SKM-1 treated with dmso at 0.1 percent for 144 hours (cell line): ENCODE results near the gene TRPV6.

Source experiments
- DNase-seq: peaks from one replicate; lab custom pipeline; 2025; ENCODE audit not compliant: unreplicated experiment; lab: John Stamatoyannopoulos, UW

TRPV6 gene

GRCh38 chr7:142855756-142856564 lies 29.6 kb downstream of the TRPV6 start:
- DNase-seq, result no peak

- no peak for DNase-seq
Observed at GRCh38 chr7:142855114-142855743, 30.3 kb downstream of the TRPV6 start.

- DNase-seq, result peak; percentile 46
Observed at GRCh38 chr7:142854372-142855113, 31.0 kb downstream of the TRPV6 start, which contains the start of gene EPHB6. EPHB6 (plus strand) TSS chr7:142855076; CDS start chr7:142863228, 8,152 bp downstream.

- peak; percentile 84 for DNase-seq
Observed at GRCh38 chr7:142853739-142854371, 31.7 kb downstream of the TRPV6 start.

- no peak for DNase-seq
Observed at GRCh38 chr7:142851919-142852318, 33.6 kb downstream of the TRPV6 start.

GRCh38 chr7:142851269-142851668 lies 34.3 kb downstream of the TRPV6 start:
- DNase-seq, result no peak

GRCh38 chr7:142847353-142847752 lies 38.2 kb downstream of the TRPV6 start:
- DNase-seq, result no peak

GRCh38 chr7:142842251-142842766 lies 43.2 kb downstream of the TRPV6 start:
- no peak for DNase-seq

GRCh38 chr7:142838461-142839213 lies 46.9 kb downstream of the TRPV6 start:
- no peak for DNase-seq

GRCh38 chr7:142836426-142836825 lies 49.1 kb downstream of the TRPV6 start:
- DNase-seq, result no peak

GRCh38 chr7:142835487-142835886 lies 50.1 kb downstream of the TRPV6 start:
- DNase-seq, result no peak

GRCh38 chr7:142833174-142834048 lies 52.1 kb downstream of the TRPV6 start:
- DNase-seq, result no peak

- no peak for DNase-seq
Observed at GRCh38 chr7:142832417-142832816, 53.1 kb downstream of the TRPV6 start.

GRCh38 chr7:142827951-142828500 lies 57.5 kb downstream of the TRPV6 start:
- no peak for DNase-seq

GRCh38 chr7:142822714-142823113 lies 62.8 kb downstream of the TRPV6 start:
- no peak for DNase-seq
